Measurements from ENCODE around the gene RNF180. TPM values are rescaled to one million over a fixed set of nuclear protein-coding genes. Genes with fewer than 3 reads are reported as not detected.

Gene RNF180
- total RNA-seq, result 1 to 10 TPM; 2.0 to 3.5 TPM
- long read RNA-seq, partial matches to known transcripts, result 1 of 1 reads
- long read RNA-seq, other reads (novel, unspliced or antisense), result 0 of 1 reads

- peak in 1 of 2 donors; percentile 36 for DNase-seq
- intact Hi-C loops (cut with DNase I, micrococcal nuclease), result no loop called here
- ATAC-seq, result peak; percentile 75
These were observed at the start of gene RNF180 for GRCh38 chr5:64165500-64166200. Gene RNF180 (plus strand): TSS chr5:64165843. CDS start chr5:64200808, 34,965 bp downstream.

GRCh38 chr5:64125521-64125920 is 40.1 kb upstream of the RNF180 start:
- intact Hi-C loops (cut with DNase I, micrococcal nuclease), result no loop called here

GRCh38 chr5:64126202-64126741 is 39.4 kb upstream of the RNF180 start:
- no peak for ATAC-seq
- intact Hi-C loops (cut with DNase I, micrococcal nuclease), result no loop called here

More at GRCh38 chr5:64125521-64125920, 40.1 kb upstream of the RNF180 start:
- DNase-seq, result no peak
- ATAC-seq, result no peak

GRCh38 chr5:64140018-64140417 is 25.6 kb upstream of the RNF180 start:
- DNase-seq (no peak), ATAC-seq (no peak)
- intact Hi-C loops (cut with DNase I, micrococcal nuclease), result loop anchor here in 1 of 2 donors (10.0 kb wide), 1 partner anchor 475 kb away; no protein-coding TSS in a partner anchor

More at GRCh38 chr5:64126202-64126741, 39.4 kb upstream of the RNF180 start:
- no peak for DNase-seq

GRCh38 chr5:64144425-64145215 is 21.0 kb upstream of the RNF180 start:
- DNase-seq (no peak), ATAC-seq (no peak)
- intact Hi-C loops (cut with DNase I, micrococcal nuclease), result loop anchor here in 1 of 2 donors (5.0 to 10.0 kb wide), 2 partner anchors 63 to 470 kb away; no protein-coding TSS in a partner anchor

GRCh38 chr5:64145216-64145895 is 20.3 kb upstream of the RNF180 start:
- intact Hi-C loops (cut with DNase I, micrococcal nuclease), result loop anchor here in 1 of 2 donors (5.0 to 10.0 kb wide), 2 partner anchors 62 to 469 kb away; no protein-coding TSS in a partner anchor
- no peak for ATAC-seq
- DNase-seq, result no peak

- intact Hi-C loops (cut with DNase I, micrococcal nuclease), result loop anchor here in 1 of 2 donors (5.0 to 10.0 kb wide), 2 partner anchors 60 to 467 kb away; no protein-coding TSS in a partner anchor
- ATAC-seq, result peak; percentile 23
- no peak for DNase-seq
These were observed 18.3 kb upstream of the RNF180 start for GRCh38 chr5:64147379-64147778.

GRCh38 chr5:64147849-64148441 is 17.7 kb upstream of the RNF180 start:
- peak; percentile 25 for ATAC-seq
- DNase-seq, result peak in 1 of 2 donors; percentile 37
- intact Hi-C loops (cut with DNase I, micrococcal nuclease), result loop anchor here in 1 of 2 donors (5.0 to 10.0 kb wide), 2 partner anchors 59 to 467 kb away; no protein-coding TSS in a partner anchor

- ATAC-seq (no peak), DNase-seq (no peak)
- intact Hi-C loops (cut with DNase I, micrococcal nuclease), result loop anchor here in 1 of 2 donors (5.0 to 10.0 kb wide), 2 partner anchors 58 to 466 kb away; no protein-coding TSS in a partner anchor
These were observed 16.4 kb upstream of the RNF180 start for GRCh38 chr5:64149268-64149667.

- intact Hi-C loops (cut with DNase I, micrococcal nuclease), result loop anchor here in 1 of 2 donors (5.0 to 10.0 kb wide), 2 partner anchors 57 to 465 kb away; no protein-coding TSS in a partner anchor
These were observed 15.7 kb upstream of the RNF180 start for GRCh38 chr5:64149857-64150521.

GRCh38 chr5:64156261-64156660 is 9.4 kb upstream of the RNF180 start:
- DNase-seq (no peak), ATAC-seq (no peak)
- intact Hi-C loops (cut with DNase I, micrococcal nuclease), result no loop called here

More at GRCh38 chr5:64149857-64150521, 15.7 kb upstream of the RNF180 start:
- DNase-seq, result no peak
- no peak for ATAC-seq

- intact Hi-C loops (cut with DNase I, micrococcal nuclease), result no loop called here
- ATAC-seq (no peak), DNase-seq (no peak)
These were observed 6.8 kb upstream of the RNF180 start for GRCh38 chr5:64158827-64159226.

GRCh38 chr5:64160201-64160600 is 5.4 kb upstream of the RNF180 start:
- DNase-seq (no peak), ATAC-seq (no peak)
- intact Hi-C loops (cut with DNase I, micrococcal nuclease), result no loop called here

- DNase-seq, result no peak
- intact Hi-C loops (cut with DNase I, micrococcal nuclease), result no loop called here
- ATAC-seq, result no peak
These were observed 4.2 kb upstream of the RNF180 start for GRCh38 chr5:64161420-64161819.

GRCh38 chr5:64163135-64163534 is 2.5 kb upstream of the RNF180 start:
- DNase-seq (no peak), ATAC-seq (no peak)
- intact Hi-C loops (cut with DNase I, micrococcal nuclease), result no loop called here

GRCh38 chr5:64163746-64164145 is 1.9 kb upstream of the RNF180 start:
- DNase-seq (no peak), ATAC-seq (no peak)
- intact Hi-C loops (cut with DNase I, micrococcal nuclease), result no loop called here

- DNase-seq (no peak), ATAC-seq (no peak)
- intact Hi-C loops (cut with DNase I, micrococcal nuclease), result no loop called here
These were observed 1.5 kb upstream of the RNF180 start for GRCh38 chr5:64164166-64164565.

GRCh38 chr5:64165160-64165499 is 513 bp upstream of the RNF180 start:
- intact Hi-C loops (cut with DNase I, micrococcal nuclease), result no loop called here
- ATAC-seq (no peak), DNase-seq (no peak)
